SK-N-MC (cell line): ENCODE data around the gene NEK9.

ENCODE experiments used
- EZH2 ChIP-seq: fragments of 200-600 bp; sonication (generic); IDR thresholded peaks from one replicate; pipeline ENCODE4 v1.6.1; 2017; ENCODE audit warnings: antibody characterized with exemption
- POLR2AphosphoS5 ChIP-seq: IDR thresholded peaks from 2 replicates; pipeline ENCODE4 v1.6.1; 2012; ENCODE audit warnings: mild to moderate bottlenecking, low read depth, low read length, borderline replicate concordance

- TF ChIP-seq EZH2, result no peak
- TF ChIP-seq POLR2AphosphoS5, result no peak
Measured at GRCh38 chr14:75090353-75090752, 36.5 kb downstream of the NEK9 start.
